WTC11 (cell line): Measurements from ENCODE around the gene MRPS5.

ENCODE experiments used
- NR3C1 ChIP-seq: sonication (generic); formaldehyde crosslinking; conservative IDR thresholded peaks from 2 replicates; pipeline ENCODE4 v1.8.1; 2023; ENCODE audit warnings: low read depth, mild to moderate bottlenecking, missing genetic modification reagents
- PRRX2 ChIP-seq: fragments of 250-450 bp; sonication (Bioruptor Pico); IDR thresholded peaks from 2 replicates; pipeline ENCODE4 v1.8.0; 2021; ENCODE audit warnings: mild to moderate bottlenecking
- SP1 ChIP-seq: sonication (generic); formaldehyde crosslinking; conservative IDR thresholded peaks from 2 replicates; pipeline ENCODE4 v1.8.1; 2022; ENCODE audit warnings: missing genetic modification reagents
- ZNF416 ChIP-seq: fragments of 250-450 bp; sonication (Bioruptor Pico); IDR thresholded peaks from 2 replicates; pipeline ENCODE4 v1.9.0; 2021; ENCODE audit warnings: mild to moderate bottlenecking, inconsistent platforms
- TF ChIP-seq, protein P1 (sequence below): fragments of 200-600 bp; IDR thresholded peaks from 2 replicates; pipeline ENCODE4 v1.8.0; 2022; ENCODE audit warnings: antibody characterized with exemption
- TF ChIP-seq, protein P2 (sequence below): sonication (generic); formaldehyde crosslinking; conservative IDR thresholded peaks from 2 replicates; pipeline ENCODE4 v1.8.1; 2022; ENCODE audit warnings: mild to moderate bottlenecking, missing genetic modification reagents

DNA sequence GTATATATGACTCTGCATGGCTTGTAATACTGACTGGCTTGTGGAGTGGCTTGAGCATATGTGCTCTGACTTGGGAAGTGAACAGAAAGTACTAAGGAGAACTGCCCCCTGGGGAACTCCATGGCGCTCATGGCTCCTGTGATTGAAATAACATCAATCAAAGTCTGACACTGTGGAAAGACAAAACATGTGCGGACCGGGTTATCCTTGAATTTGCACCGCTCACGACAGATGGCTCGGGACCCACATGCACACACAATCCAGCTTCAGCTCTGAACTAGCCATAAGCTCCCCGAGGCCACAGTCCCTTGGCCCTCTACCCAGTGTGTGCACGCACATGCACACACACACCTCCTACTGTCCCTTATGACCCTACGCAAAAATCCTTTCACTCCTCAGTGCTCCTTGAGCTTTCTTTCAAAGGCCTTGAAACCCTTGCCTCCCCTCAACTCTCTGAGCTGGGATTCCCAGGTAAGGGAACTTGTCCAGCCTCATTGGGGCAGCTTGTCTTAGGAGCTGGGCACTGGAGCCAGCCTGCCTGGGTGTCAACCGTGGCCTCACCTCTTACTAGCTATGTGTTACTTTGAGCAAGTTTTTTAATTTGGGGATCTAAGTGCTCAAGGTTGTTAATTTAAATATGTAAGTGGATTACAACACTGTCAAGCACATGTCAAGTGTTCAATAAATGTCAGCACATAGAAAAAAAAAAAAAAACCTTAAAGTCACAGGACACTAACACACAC is 43.6 kb downstream of the MRPS5 start:
- TF ChIP-seq, protein P1, sequence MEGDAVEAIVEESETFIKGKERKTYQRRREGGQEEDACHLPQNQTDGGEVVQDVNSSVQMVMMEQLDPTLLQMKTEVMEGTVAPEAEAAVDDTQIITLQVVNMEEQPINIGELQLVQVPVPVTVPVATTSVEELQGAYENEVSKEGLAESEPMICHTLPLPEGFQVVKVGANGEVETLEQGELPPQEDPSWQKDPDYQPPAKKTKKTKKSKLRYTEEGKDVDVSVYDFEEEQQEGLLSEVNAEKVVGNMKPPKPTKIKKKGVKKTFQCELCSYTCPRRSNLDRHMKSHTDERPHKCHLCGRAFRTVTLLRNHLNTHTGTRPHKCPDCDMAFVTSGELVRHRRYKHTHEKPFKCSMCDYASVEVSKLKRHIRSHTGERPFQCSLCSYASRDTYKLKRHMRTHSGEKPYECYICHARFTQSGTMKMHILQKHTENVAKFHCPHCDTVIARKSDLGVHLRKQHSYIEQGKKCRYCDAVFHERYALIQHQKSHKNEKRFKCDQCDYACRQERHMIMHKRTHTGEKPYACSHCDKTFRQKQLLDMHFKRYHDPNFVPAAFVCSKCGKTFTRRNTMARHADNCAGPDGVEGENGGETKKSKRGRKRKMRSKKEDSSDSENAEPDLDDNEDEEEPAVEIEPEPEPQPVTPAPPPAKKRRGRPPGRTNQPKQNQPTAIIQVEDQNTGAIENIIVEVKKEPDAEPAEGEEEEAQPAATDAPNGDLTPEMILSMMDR = no peak
- no peak for TF ChIP-seq ZNF416 (CRISPR knock-in tag)
- TF ChIP-seq SP1 (CRISPR knock-in tag) = no peak
- no peak for TF ChIP-seq PRRX2 (CRISPR knock-in tag)
- TF ChIP-seq, protein P2, sequence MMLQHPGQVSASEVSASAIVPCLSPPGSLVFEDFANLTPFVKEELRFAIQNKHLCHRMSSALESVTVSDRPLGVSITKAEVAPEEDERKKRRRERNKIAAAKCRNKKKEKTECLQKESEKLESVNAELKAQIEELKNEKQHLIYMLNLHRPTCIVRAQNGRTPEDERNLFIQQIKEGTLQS = no peak
- no peak for TF ChIP-seq NR3C1 (CRISPR knock-in tag)
